Measurements from ENCODE around the gene RIN3.
A peak's percentile ranks its signal among the peaks of the same experiment; 100 is the strongest.

The RIN3 gene

DNA sequence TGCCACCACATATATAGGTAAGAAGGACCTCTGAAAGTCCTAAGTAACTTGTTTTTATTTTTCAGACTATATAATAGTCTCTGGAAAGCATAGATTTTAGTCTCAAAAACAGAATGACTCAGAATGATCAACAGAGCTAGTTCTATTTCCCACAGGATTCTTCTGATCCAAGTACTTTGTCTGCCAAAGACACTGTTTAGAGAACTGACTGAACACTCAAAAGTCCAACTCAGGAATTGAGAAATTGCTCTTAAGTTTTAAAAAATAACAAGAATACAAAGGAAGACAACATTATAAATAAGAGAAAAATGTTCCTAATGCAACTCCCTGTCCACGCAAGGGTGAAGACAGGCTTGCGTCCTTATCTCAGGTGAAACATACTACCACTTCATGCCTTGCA is 205.8 kb downstream of the RIN3 start:
- peaks cover 3% of the 10 kb centered on the region for H3K36me3 Mint-ChIP-seq
- H3K27ac Mint-ChIP-seq: no peak overlapping the region
- H3K27me3 Mint-ChIP-seq: no peaks in the 10 kb centered on the region
- no peaks in the 10 kb centered on the region for H3K9me3 Mint-ChIP-seq
- no peak overlapping the region for H3K4me3 Mint-ChIP-seq
- H3K4me1 Mint-ChIP-seq: peaks cover 5% of the 10 kb centered on the region

DNA sequence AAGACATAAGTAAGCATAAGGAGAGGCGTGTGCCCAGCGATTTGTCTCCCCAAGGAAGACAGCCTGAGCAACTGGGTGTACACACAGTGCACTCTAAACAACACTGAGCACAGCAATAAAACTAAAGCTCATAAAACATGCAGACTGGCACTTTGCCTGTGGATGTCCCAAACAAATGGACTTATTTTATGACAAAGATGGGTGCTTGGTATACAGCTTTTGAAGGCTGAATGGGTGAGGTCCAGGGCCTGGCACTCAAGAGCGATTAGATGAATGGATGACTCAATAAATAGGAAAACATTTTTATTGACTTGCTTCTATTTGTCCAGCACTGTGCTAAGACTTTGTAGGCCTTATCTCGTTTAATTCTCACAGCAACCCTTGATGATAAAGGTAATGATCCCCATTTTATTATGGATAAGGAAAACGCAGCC is 206.3 kb downstream of the RIN3 start:
- no peak overlapping the region for H3K4me3 Mint-ChIP-seq
- no peak overlapping the region for H3K27ac Mint-ChIP-seq
- peaks cover 3% of the 10 kb centered on the region for H3K36me3 Mint-ChIP-seq
- peaks cover 5% of the 10 kb centered on the region for H3K4me1 Mint-ChIP-seq
- no peaks in the 10 kb centered on the region for H3K27me3 Mint-ChIP-seq
- H3K9me3 Mint-ChIP-seq: no peaks in the 10 kb centered on the region

DNA sequence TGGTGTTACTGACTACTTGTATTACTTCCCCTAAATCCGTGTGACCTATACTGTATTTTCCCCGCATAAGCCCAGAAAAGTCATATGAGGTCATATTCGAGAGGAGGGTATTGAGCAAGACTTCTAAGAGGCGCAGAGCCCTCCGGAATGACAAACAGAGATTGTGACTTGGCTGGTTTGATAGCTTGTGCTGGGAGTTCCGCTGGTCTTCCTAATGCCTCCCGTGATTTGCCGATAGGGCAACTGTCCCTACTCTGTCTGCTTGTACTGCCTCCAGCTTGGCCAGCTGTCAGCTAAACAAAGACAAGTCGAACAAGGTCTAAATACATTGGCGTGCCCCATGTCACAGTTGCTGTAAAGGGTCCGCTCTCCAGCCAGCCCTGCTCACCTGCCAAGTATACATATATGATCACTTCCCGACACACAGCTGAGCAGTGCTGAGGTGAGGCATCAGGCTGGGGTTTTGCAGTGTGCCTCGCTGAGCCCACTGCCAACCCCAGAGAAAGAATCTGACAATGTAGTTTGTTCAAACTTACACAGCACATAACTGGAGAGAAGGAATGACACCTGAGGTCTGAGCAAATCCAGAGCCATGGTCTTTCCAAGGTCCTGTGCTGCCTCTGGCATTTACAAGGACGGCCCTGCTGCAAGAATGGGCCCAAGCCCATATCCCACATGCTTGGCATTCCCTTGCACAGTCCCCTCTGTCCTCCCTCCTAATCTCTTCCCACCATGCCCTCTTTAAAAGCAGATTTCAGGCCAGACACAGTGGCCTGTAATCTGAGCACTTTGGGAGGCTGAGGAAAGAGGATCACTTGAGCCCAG is 211.1 kb downstream of the RIN3 start:
- H3K27me3 Mint-ChIP-seq: no peaks in the 10 kb centered on the region
- H3K36me3 Mint-ChIP-seq: peaks cover 6% of the 10 kb centered on the region
- peaks cover 2% of the 10 kb centered on the region for H3K4me1 Mint-ChIP-seq
- no peak overlapping the region for H3K27ac Mint-ChIP-seq
- H3K9me3 Mint-ChIP-seq: peaks cover 4% of the 10 kb centered on the region
- no peak overlapping the region for H3K4me3 Mint-ChIP-seq

DNA sequence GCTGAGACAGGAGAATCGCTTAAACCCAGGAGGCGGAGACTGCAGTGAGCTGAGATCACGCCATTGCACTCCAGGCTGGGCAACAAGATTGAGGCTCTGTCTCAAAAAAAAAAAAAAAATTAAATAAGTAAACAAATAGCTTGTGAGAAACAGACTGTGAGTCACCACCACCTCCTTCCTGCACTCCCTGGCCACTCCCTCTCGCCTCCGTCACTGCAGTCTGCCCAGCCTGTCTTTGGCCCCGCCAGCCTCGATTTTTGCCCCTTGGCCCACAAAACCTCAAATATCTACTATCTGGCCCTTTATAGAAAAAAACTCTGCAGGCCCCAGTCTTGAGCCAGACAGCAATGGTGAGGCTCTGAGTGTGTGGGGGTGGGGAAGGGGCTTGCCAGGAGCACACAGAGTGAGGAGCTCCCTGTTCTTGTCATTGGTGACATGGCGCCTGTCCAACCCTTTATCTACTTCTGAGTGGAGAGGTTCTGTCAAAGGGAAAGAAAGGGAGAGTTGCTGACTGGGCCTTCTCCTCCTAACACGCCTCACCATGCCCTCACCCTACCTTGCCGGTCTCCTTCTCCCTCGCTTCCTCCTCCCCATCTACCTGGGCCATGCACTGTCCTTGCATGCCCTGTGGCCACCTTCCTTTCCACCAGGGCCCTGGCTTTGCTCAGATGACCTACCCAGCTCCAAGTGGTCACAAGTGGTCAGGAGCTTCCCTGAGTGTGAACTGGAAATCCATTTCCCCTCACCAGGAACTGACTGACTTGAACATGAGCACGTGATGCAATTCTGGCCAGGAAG is 212.8 kb downstream of the RIN3 start:
- Mint-ChIP-seq H3K4me3 (no peak overlapping the region), H3K27me3 (no peaks in the 10 kb centered on the region), H3K4me1 (peaks cover 7% of the 10 kb centered on the region), H3K36me3 (peaks cover 13% of the 10 kb centered on the region), H3K27ac (no peak overlapping the region), H3K9me3 (peaks cover 4% of the 10 kb centered on the region)

DNA sequence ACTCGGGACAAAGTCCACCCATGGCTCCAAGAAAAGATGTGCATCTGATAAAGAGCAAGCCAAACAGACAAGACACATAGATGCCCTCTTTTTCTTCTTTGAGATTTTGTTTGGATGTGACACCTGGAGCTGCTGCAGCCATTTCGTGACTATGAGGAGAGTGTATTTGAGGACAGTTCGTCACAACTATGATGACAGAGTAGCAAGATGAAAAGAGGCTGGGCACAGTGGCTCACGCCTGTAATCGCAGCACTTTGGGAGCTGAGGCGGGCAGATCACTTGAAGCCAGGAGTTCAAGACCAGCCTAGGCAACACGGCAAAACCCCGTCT is 213.3 kb downstream of the RIN3 start:
- no peak overlapping the region for H3K27ac Mint-ChIP-seq
- peaks cover 4% of the 10 kb centered on the region for H3K9me3 Mint-ChIP-seq
- peaks cover 7% of the 10 kb centered on the region for H3K4me1 Mint-ChIP-seq
- H3K36me3 Mint-ChIP-seq: peaks cover 19% of the 10 kb centered on the region
- H3K27me3 Mint-ChIP-seq: no peaks in the 10 kb centered on the region
- H3K4me3 Mint-ChIP-seq: no peak overlapping the region

DNA sequence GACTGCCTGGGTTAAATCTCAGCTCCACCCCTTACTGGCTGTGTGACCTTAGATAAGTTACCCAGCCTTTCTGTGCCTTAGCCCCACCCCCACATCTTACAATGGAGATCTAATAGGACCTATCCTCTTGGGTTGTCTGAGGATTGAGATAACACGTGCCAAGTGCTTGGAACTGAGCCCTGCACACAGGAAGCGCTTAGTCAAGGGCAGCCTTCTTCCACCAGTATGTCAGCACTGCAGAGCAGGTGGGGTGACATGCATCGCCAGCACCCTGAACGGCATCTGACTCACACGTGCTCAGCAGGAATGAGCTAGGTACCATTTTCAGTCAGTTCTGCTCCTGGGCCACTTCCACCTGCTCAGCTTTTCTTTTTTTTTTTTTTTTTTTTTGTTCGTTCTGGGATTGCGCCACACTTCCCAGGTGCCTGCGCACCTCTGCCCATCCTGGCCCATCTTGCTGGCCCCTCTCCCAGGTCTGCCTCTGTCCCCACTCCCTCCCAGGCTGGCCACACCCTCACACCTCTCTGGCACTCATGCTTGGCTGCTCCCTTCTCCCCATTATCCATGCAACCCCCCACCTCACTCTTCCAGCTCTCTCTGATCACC is 215.3 kb downstream of the RIN3 start:
- H3K27me3 Mint-ChIP-seq: no peaks in the 10 kb centered on the region
- peaks cover 7% of the 10 kb centered on the region for H3K4me1 Mint-ChIP-seq
- H3K9me3 Mint-ChIP-seq: peaks cover 4% of the 10 kb centered on the region
- H3K4me3 Mint-ChIP-seq: no peak overlapping the region
- peaks cover 21% of the 10 kb centered on the region for H3K36me3 Mint-ChIP-seq
- no peak overlapping the region for H3K27ac Mint-ChIP-seq

DNA sequence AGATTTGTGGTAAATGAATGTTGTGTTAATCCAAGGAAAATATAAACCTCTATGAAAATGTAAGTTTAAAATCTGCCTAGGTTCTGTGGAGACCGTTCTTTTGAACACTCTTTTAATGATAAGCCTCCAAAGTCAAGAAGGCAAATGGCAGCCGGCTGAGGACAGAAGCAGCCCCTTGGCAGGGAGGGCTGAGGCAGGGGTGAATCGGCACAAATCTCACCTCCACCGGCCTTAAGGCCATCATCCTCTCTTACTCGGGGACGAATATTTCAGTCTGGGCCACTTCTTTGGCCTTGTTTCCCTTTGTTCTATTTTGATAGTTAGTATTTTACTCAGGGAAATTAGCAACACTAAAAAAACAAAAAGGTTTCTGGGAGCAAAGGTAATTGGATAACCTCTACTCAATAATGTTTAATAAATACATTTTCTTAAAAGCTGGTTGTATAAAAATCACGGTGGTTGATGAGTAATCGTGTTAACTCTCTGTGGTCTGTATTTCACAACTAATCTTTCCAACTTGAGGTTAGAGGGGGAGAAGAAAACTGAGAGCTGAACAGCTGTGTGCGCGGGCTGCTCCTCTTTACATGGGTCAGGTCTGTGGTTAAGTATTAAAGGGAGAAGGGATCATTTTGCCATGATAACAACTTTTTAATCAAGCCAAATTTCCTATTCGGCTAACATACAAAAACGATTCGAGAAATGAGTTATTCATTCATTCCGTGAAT is 216.2 kb downstream of the RIN3 start:
- H3K4me3 Mint-ChIP-seq: no peak overlapping the region
- H3K36me3 Mint-ChIP-seq: peaks cover 18% of the 10 kb centered on the region
- H3K27me3 Mint-ChIP-seq: no peaks in the 10 kb centered on the region

DNA sequence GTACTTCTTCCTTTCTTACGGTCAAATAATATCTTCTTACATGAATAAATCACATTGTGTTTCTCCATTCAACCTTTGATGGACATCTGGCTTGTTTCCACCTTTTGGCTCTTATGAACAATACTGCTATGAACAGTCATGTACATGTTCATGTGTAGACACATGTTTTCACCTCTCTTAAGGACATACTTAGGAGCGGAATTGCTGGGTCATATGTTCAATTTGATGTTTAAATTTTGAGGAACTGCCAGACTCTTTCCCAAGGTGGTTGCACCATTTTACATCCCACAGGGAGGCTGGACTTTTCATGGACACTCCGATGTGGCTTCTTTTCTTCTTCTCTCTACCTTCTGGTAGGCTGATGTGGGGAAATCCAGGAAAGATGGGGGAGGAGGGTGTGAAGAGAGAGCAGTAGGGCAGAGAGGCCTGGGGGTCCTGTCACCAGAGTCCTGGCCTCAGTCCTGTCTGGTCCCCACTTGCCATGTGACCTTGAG is 218.1 kb downstream of the RIN3 start:
- peak overlapping the region; percentile 65 for H3K27ac Mint-ChIP-seq
- H3K4me1 Mint-ChIP-seq: peaks cover 9% of the 10 kb centered on the region
- H3K36me3 Mint-ChIP-seq: peaks cover 18% of the 10 kb centered on the region
- no peak overlapping the region for H3K4me3 Mint-ChIP-seq
- no peaks in the 10 kb centered on the region for H3K27me3 Mint-ChIP-seq
- peaks cover 3% of the 10 kb centered on the region for H3K9me3 Mint-ChIP-seq

More for the DNA sequence above, 216.2 kb downstream of the RIN3 start:
- Mint-ChIP-seq H3K4me1 (peaks cover 7% of the 10 kb centered on the region), H3K27ac (no peak overlapping the region), H3K9me3 (peaks cover 4% of the 10 kb centered on the region)

DNA sequence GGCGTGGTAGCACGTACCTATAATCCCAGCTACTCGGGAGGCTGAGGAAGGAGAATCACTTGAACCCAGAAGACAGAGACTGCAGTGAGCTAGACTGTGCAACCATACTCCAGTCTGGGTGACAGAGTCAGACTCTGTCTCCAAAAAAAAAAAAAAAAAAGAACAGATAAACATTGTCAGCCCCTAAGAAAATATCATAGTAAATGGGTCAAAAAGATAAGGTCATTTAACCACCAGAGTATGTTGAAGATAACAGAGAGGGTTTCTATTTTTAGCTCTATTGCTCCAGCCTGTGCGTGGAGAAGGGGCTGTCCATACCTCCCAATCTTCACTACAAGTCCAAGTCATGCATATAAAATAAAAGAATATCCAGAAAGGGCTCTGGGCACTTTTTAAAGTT is 219.4 kb downstream of the RIN3 start:
- no peaks in the 10 kb centered on the region for H3K27me3 Mint-ChIP-seq
- H3K27ac Mint-ChIP-seq: no peak overlapping the region
- no peak overlapping the region for H3K4me3 Mint-ChIP-seq
- H3K9me3 Mint-ChIP-seq: no peaks in the 10 kb centered on the region
- peaks cover 15% of the 10 kb centered on the region for H3K36me3 Mint-ChIP-seq
- H3K4me1 Mint-ChIP-seq: peaks cover 22% of the 10 kb centered on the region

DNA sequence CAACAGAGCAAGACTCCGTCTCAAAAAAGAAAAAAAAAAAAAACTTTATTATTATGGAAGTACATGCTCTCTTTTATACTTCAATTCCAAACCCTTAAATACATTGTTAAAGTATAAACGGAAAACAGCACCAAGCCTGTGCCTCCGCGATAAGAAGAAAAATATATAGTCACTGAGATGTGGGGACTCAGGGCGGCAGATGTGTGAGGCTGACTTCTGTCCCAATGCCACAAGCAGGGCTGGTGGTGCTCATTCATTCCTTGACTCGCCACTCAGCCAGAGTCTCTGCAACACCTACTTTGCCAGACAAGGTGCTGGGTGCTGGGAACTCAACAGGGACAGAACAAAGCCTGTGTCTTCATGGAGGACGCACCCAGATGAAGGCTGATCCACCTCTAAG is 221.0 kb downstream of the RIN3 start:
- Mint-ChIP-seq H3K4me3 (no peak overlapping the region), H3K4me1 (peaks cover 21% of the 10 kb centered on the region), H3K27ac (no peak overlapping the region), H3K36me3 (peaks cover 15% of the 10 kb centered on the region), H3K27me3 (no peaks in the 10 kb centered on the region), H3K9me3 (no peaks in the 10 kb centered on the region)

DNA sequence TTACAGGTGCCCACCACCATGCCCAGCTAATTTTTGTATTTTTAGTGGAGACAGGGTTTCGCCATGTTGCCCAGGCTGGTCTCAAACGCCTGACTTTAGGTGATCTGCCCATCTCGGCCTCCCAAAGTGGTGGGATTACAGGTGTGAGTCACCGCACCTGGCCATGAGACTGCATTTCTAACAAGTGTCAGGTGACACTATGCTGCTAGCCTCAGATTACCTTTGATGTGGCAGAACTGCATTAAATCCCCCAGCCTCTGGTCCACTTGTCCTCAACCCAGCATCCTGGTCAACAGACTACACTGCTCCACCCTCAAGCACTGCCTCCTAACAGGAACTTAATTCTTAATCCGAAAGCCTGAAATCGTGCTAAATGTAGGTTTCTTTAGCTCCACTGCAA is 221.8 kb downstream of the RIN3 start:
- Mint-ChIP-seq H3K36me3 (peaks cover 11% of the 10 kb centered on the region), H3K4me3 (no peak overlapping the region), H3K27me3 (no peaks in the 10 kb centered on the region), H3K4me1 (peaks cover 15% of the 10 kb centered on the region), H3K27ac (no peak overlapping the region), H3K9me3 (no peaks in the 10 kb centered on the region)

DNA sequence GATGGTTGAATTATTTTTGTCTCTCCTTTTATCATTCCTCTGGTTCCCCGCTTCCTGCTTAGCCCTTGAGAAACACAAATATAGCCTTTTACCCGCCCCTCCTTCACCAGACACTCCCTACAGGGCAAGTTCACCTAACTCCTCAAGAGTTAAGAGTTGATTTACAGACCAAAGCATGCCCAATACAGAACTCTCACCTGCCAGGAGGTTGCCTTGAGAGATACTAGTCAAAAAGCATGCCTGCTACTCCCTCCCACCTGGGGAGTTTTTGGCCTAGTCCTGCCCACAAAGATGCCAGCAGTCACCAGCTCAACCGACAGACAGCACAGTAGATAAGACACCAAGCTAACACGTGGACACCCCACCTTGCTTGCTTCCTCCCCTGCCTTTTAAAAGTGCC is 223.6 kb downstream of the RIN3 start:
- H3K36me3 Mint-ChIP-seq: peaks cover under 1% of the 10 kb centered on the region
- peak overlapping the region; percentile 75 for H3K27ac Mint-ChIP-seq
- no peaks in the 10 kb centered on the region for H3K27me3 Mint-ChIP-seq
- peaks cover 15% of the 10 kb centered on the region for H3K4me1 Mint-ChIP-seq
- no peaks in the 10 kb centered on the region for H3K9me3 Mint-ChIP-seq
- H3K4me3 Mint-ChIP-seq: no peak overlapping the region

DNA sequence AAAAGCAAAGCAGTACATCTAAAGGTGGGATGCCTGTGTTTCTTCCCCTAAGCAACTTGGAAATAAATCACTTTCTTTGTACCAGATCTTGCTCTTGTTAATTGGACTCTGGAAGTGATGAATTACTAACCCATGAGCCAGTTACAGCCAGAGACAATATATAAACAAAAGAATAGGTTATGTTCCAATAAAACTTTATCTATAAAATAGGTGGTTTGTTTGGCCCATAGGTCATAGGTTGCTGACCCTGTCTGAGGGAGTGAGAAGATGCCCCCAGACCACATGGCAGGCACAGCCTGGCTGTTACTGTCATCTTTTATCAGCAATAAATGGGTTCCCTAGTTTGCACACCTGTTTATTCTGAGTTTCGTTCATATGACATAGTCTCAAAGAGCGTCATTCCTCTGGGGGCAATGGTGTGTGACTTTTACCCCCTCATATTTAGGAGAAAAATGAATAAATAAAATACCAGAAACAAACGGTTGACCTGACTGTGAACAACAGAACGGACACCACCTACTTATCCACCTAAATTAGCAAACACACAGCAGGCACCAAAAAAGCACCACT is 224.1 kb downstream of the RIN3 start:
- Mint-ChIP-seq H3K36me3 (no peaks in the 10 kb centered on the region), H3K4me1 (peaks cover 15% of the 10 kb centered on the region), H3K27me3 (no peaks in the 10 kb centered on the region), H3K27ac (peak overlapping the region; percentile 75), H3K9me3 (no peaks in the 10 kb centered on the region), H3K4me3 (no peak overlapping the region)

Data from activated naive CD4-positive, alpha-beta T cell treated with anti-CD3 and anti-CD28 coated beads, Interleukin-2, amount 50 U/mL, for 24 hours (primary cell).